Breast epithelium (tissue), 3 donors: Measurements from ENCODE around the gene SNRK.

Experiments used
- CTCF ChIP-seq, 3 donors: fragments of 450-650 bp; IDR thresholded peaks; one replicate each; pipeline ENCODE4 v1.5.1; 2016 to 2017; ENCODE audit warnings: antibody characterized with exemption in 3 of 3, mild to moderate bottlenecking in 3 of 3, moderate library complexity in 3 of 3
- POLR2AphosphoS5 ChIP-seq, 3 donors: sonication (generic); formaldehyde crosslinking; IDR thresholded peaks; one replicate each; pipeline ENCODE4 v1.6.1; 2017; ENCODE audit warnings: antibody characterized with exemption in 3 of 3

GRCh38 chr3:43243590-43244587, 42.5 kb upstream of the SNRK start:
- TF ChIP-seq CTCF (IDR thresholded peaks at IDR 0.05) (no peak), POLR2AphosphoS5 (IDR thresholded peaks at IDR 0.05) (no peak)
